ENCODE measurements around the gene INSYN2B.

Gene INSYN2B

GRCh38 chr5:169980418-169981053 lies at the start of gene INSYN2B:
Gene INSYN2B (minus strand): TSS chr5:169980495. CDS start chr5:169883898, 96,597 bp downstream.
- TF ChIP-seq GATA2 (IDR thresholded peaks at IDR 0.05; ENCODE audit: low read depth, low read length) (no peak), GATA3 (IDR thresholded peaks at IDR 0.05; ENCODE audit: low read depth, low read length) (no peak)

- TF ChIP-seq GATA3 (IDR thresholded peaks at IDR 0.05; ENCODE audit: low read depth, low read length) (no peak), GATA2 (IDR thresholded peaks at IDR 0.05; ENCODE audit: low read depth, low read length) (no peak)
Measured at GRCh38 chr5:170028124-170028523, 47.8 kb upstream of the INSYN2B start.

GRCh38 chr5:170025853-170026252 lies 45.6 kb upstream of the INSYN2B start:
- TF ChIP-seq GATA2 (IDR thresholded peaks at IDR 0.05; ENCODE audit: low read depth, low read length) (no peak), GATA3 (IDR thresholded peaks at IDR 0.05; ENCODE audit: low read depth, low read length) (no peak)

GRCh38 chr5:170021506-170021905 lies 41.2 kb upstream of the INSYN2B start:
- TF ChIP-seq GATA2 (IDR thresholded peaks at IDR 0.05; ENCODE audit: low read depth, low read length) (no peak), GATA3 (IDR thresholded peaks at IDR 0.05; ENCODE audit: low read depth, low read length) (no peak)

GRCh38 chr5:170020423-170020822 lies 40.1 kb upstream of the INSYN2B start:
- TF ChIP-seq GATA3 (IDR thresholded peaks at IDR 0.05; ENCODE audit: low read depth, low read length) (no peak), GATA2 (IDR thresholded peaks at IDR 0.05; ENCODE audit: low read depth, low read length) (no peak)

GRCh38 chr5:170012622-170013021 lies 32.3 kb upstream of the INSYN2B start:
- TF ChIP-seq GATA3 (IDR thresholded peaks at IDR 0.05; ENCODE audit: low read depth, low read length) (no peak), GATA2 (IDR thresholded peaks at IDR 0.05; ENCODE audit: low read depth, low read length) (no peak)

- no peak for TF ChIP-seq GATA2 (IDR thresholded peaks at IDR 0.05; ENCODE audit: low read depth, low read length)
- TF ChIP-seq GATA3 (IDR thresholded peaks at IDR 0.05; ENCODE audit: low read depth, low read length), result no peak
Measured at GRCh38 chr5:170011751-170012150, 31.5 kb upstream of the INSYN2B start.

- no peak for TF ChIP-seq GATA2 (IDR thresholded peaks at IDR 0.05; ENCODE audit: low read depth, low read length)
- no peak for TF ChIP-seq GATA3 (IDR thresholded peaks at IDR 0.05; ENCODE audit: low read depth, low read length)
Measured at GRCh38 chr5:170010595-170010994, 30.3 kb upstream of the INSYN2B start.

GRCh38 chr5:170008376-170008775 lies 28.1 kb upstream of the INSYN2B start:
- no peak for TF ChIP-seq GATA3 (IDR thresholded peaks at IDR 0.05; ENCODE audit: low read depth, low read length)
- no peak for TF ChIP-seq GATA2 (IDR thresholded peaks at IDR 0.05; ENCODE audit: low read depth, low read length)

GRCh38 chr5:170006021-170006420 lies 25.7 kb upstream of the INSYN2B start:
- TF ChIP-seq GATA2 (IDR thresholded peaks at IDR 0.05; ENCODE audit: low read depth, low read length) (no peak), GATA3 (IDR thresholded peaks at IDR 0.05; ENCODE audit: low read depth, low read length) (no peak)

- no peak for TF ChIP-seq GATA2 (IDR thresholded peaks at IDR 0.05; ENCODE audit: low read depth, low read length)
- TF ChIP-seq GATA3 (IDR thresholded peaks at IDR 0.05; ENCODE audit: low read depth, low read length), result no peak
Measured at GRCh38 chr5:170000155-170000554, 19.9 kb upstream of the INSYN2B start.

GRCh38 chr5:169999621-170000020 lies 19.3 kb upstream of the INSYN2B start:
- TF ChIP-seq GATA2 (IDR thresholded peaks at IDR 0.05; ENCODE audit: low read depth, low read length) (no peak), GATA3 (IDR thresholded peaks at IDR 0.05; ENCODE audit: low read depth, low read length) (no peak)

- TF ChIP-seq GATA3 (IDR thresholded peaks at IDR 0.05; ENCODE audit: low read depth, low read length) (no peak), GATA2 (IDR thresholded peaks at IDR 0.05; ENCODE audit: low read depth, low read length) (no peak)
Measured at GRCh38 chr5:169997798-169998197, 17.5 kb upstream of the INSYN2B start.

- no peak for TF ChIP-seq GATA2 (IDR thresholded peaks at IDR 0.05; ENCODE audit: low read depth, low read length)
- no peak for TF ChIP-seq GATA3 (IDR thresholded peaks at IDR 0.05; ENCODE audit: low read depth, low read length)
Measured at GRCh38 chr5:169993485-169993790, 13.1 kb upstream of the INSYN2B start.

- TF ChIP-seq GATA3 (IDR thresholded peaks at IDR 0.05; ENCODE audit: low read depth, low read length) (no peak), GATA2 (IDR thresholded peaks at IDR 0.05; ENCODE audit: low read depth, low read length) (no peak)
Measured at GRCh38 chr5:169992789-169993484, 12.6 kb upstream of the INSYN2B start.

Data from SH-SY5Y (cell line).